A549 treated with AZD2906 at 1 μM for 4 hours (cell line): ENCODE data around the gene ZFP3. TPM values are rescaled to one million over a fixed set of nuclear protein-coding genes. Genes with fewer than 3 reads are reported as not detected.

Experiments
- total RNA-seq: library from RNA; stranded (reverse); fragments of 200-300 nt; extraction: Qiagen RNA extraction; gene quantifications from 5 replicates; pipeline ENCODE4 v1.2.3, GENCODE V29; 2022

ZFP3 gene
- total RNA-seq: 0.82 to 1.1 TPM (median 1.0 TPM) in 5 replicates

DNA sequence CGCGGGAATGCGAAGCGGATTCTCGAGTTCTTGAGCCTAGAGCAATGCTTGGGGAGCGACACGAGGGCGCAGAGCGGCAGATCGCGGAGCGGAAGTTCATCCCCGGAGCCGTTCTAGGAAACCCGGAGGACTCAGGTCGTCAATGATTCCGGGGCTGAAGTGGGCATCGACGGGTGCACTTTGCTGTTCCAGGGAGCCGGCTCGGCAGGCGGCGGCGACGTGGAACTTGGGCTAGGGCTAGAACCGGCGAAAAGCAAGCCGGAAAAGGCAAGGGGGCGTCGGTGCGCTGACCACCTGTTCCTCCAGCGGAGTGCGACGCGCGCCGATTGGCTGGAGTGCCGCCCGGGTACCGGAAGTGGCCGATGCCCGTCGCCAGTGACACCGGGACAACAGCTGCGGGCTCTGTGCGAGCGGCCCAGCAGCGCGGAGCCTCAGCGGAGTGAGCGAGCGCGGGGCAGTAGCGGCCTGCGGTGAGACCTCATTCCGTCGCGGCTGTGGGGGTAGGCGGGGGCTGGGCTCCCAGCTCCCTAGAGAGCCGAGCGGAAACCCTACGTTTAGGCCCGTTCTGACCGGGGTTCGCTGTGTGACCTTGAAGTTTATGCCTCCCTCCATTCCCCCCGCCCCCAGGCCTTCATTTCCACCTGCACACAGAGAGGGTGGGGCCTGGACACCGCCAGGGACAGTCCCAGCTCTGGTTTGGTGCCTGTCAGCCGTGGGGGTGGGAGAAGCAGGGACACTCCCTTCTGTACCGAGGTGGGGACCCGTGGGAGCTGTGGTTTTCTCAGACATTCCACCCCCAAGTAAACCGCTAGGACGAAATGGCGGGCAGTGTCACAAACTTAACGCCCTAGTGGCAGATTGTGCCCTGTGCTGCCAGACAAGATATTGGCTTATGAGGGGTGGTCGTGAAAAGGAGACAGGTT is at the start of gene ZFP3:
Gene ZFP3 (plus strand): TSS at position 362 of the 923 bp plus-strand sequence. CDS start 13,038 bp downstream, outside the sequence.

DNA sequence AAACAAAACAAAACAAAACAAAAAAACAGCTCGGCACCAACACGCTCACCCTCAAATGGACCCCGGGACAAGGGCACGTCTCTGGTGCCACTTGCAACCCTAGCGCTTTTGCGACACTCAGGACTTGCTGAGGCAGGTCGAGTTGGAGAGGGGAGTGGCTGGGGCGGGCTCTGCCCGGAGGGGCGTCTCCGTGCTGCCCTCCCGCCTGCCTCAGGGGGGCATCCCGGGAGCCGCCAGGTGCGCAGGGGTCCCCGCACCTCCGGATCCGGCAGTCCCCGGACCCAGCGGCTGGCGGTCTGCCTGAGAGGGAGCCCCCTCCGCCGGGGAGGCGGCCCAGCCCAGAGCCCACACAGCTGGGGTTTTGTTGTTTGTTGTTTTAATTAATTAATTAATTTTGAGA is 43.0 kb upstream of the ZFP3 start, which contains the start of gene SLC52A1:
Gene SLC52A1 (minus strand): TSS at position 112 of the 400 bp plus-strand sequence. CDS start 820 bp downstream, outside the sequence.

DNA sequence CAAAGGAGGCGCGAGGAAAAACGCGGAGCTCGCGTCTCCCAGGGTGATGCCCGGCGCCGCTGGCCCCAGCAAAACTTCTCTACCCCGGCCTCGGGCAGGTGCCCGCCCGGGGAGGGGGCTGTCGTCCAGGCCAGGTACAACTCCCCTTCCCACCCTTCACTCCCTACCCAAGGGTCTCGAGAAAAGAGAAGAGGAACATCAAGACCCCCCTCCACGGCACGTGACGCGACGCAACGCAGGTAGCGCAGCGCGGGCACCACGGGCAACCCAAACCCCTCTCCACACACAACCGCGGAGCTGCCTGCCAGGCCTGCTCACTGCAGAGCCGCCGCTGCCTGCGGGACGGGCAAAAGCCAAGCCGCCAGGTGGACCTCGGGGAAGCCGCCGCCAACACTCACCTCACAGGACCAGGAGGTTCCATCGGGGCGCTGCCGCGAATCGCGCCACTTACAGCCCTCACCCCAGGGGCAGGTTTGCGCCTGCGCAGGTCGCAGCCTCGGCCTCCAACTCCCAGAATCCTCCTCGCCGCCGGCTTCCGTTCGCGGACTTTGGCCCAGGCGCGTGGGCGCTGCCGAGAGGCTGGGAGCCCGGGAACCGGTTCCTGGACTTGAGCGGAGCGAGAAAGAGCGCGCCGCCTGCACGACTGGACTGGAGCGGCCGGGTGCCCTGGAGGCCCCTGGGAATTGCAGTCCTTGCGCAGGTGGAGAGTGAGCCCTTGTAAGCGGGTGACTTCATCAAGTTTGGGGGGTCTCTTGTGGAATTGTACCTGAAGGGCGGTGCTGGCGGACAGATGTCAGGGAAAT is 33.3 kb downstream of the ZFP3 start, which contains the start of gene ZNF232:
Gene ZNF232 (minus strand): TSS at position 477 of the 803 bp plus-strand sequence. CDS start 56 bp downstream, at position 421.

DNA sequence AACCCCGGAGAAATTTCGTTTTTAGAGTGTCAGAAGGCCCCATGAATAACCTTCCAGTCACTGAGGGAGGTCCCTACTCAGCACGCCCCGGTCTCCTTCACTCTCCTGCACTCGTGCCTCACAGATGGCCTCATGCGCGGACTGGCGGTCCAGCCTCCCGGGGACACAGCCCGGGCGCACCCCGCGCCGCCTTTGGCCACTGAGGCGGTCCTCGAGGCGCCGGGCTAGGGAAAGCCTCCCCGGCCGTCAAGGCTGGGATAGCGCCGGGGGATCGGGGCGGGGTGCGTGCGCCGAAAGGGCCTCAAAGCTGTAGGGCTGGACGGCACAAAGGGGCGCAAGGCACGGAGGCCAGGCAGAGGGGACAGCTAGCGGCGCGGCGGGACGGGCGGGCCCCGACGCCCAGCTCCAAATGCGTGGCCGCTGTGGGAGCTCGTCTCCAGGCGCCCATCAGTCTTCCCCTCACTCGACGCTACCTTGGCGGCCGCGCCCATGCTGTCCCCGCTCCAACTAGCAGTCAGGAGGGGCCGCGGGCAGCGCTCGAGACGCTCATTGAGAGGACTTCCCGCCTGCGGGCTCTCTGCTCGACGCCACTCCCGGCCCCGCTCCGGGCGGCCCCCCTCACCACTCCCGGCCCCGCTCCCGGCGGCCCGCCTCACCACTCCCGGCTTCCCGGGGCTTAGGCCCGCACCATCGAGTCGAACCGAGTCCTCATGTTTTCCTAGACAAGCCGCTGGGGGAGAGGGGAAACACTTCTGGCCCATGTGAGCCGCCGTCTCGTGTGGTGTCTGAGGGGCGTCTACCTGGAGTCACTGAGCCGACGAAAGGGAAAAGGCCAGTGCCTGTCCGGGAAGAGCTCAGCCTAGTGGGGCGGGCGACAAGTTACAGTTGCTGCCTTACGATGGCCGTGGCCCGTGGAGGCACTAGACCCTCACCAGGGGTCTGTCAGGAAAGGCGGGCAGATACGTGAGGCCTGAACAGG is 37.7 kb downstream of the ZFP3 start, which contains the start of gene USP6:
Gene USP6 (plus strand): TSS at position 360 of the 979 bp plus-strand sequence. CDS start 14,336 bp downstream, outside the sequence.

Other genes with a start within 250 kb of the ZFP3 start
- gene MINK1, start 245.1 kb upstream of the ZFP3 start, total RNA-seq: 50.0 to 59.9 TPM (median 53.5 TPM) in 5 replicates
- gene C17orf107, start 178.9 kb upstream of the ZFP3 start, total RNA-seq: 0.17 to 0.30 TPM (median 0.26 TPM) in 5 replicates
- gene CHRNE, start 175.4 kb upstream of the ZFP3 start, total RNA-seq: 0.05 to 0.14 TPM (median 0.11 TPM) in 4 of 5 replicates, not detected in the other
- gene GP1BA, start 146.2 kb upstream of the ZFP3 start, total RNA-seq: not detected in 5 replicates
- gene SLC25A11, start 138.4 kb upstream of the ZFP3 start, total RNA-seq: 50.6 to 71.8 TPM (median 68.6 TPM) in 5 replicates
- gene RNF167, start 138.2 kb upstream of the ZFP3 start, total RNA-seq: 87.5 to 144 TPM (median 123 TPM) in 5 replicates
- gene PFN1, start 129.9 kb upstream of the ZFP3 start, total RNA-seq: 2,518 to 3,013 TPM (median 2,877 TPM) in 5 replicates
- 37.7 to 50.5 TPM (median 43.7 TPM) in 5 replicates for gene ENO3, start 127.3 kb upstream of the ZFP3 start, total RNA-seq
- 68.0 to 87.9 TPM (median 71.6 TPM) in 5 replicates for gene SPAG7, start 110.7 kb upstream of the ZFP3 start, total RNA-seq
- 25.7 to 38.5 TPM (median 34.5 TPM) in 5 replicates for gene CAMTA2, start 90.8 kb upstream of the ZFP3 start, total RNA-seq
- 1.4 to 1.9 TPM (median 1.6 TPM) in 5 replicates for gene INCA1, start 80.9 kb upstream of the ZFP3 start, total RNA-seq
- gene KIF1C, start 80.5 kb upstream of the ZFP3 start, total RNA-seq: 97.5 to 119 TPM (median 110 TPM) in 5 replicates
- gene SLC52A1, start 43.0 kb upstream of the ZFP3 start, total RNA-seq: 0.38 to 0.99 TPM (median 0.79 TPM) in 5 replicates
- 3.7 to 4.2 TPM (median 3.9 TPM) in 5 replicates for gene ZNF232, start 33.4 kb downstream of the ZFP3 start, total RNA-seq
- gene USP6, start 37.6 kb downstream of the ZFP3 start, total RNA-seq: 0.01 to 0.03 TPM (median 0.02 TPM) in 4 of 5 replicates, not detected in the other
- gene ZNF594, start 113.4 kb downstream of the ZFP3 start, total RNA-seq: 1.1 to 1.6 TPM (median 1.5 TPM) in 5 replicates
- not detected in 5 replicates for gene SCIMP, start 156.4 kb downstream of the ZFP3 start, total RNA-seq
- 38.3 to 41.5 TPM (median 39.1 TPM) in 5 replicates for gene RABEP1, start 203.8 kb downstream of the ZFP3 start, total RNA-seq